ENCODE data around the gene CLIP3. TPM values are rescaled to one million over a fixed set of nuclear protein-coding genes. Genes with fewer than 3 reads are reported as not detected.
"Not testable (repeated sequence)": the region's sequence is repeated elsewhere in the genome, so short reads cannot be mapped to it uniquely, and the experiment has no call there.

The CLIP3 gene
- total and polyA plus RNA-seq, 7 donors = 1.2 to 53.7 (median 22.5) TPM

GRCh38 chr19:35986664-35987570, 45.8 kb downstream of the CLIP3 start:
- H3K36me3 ChIP-seq = no peaks in the 10 kb centered on the region
- H3K27me3 ChIP-seq = peaks cover 11 to 64% (median 27%) of the 10 kb centered on the region in 3 donors
- TF ChIP-seq EP300 (IDR thresholded peaks at IDR 0.05) (no peak), CTCF (IDR thresholded peaks at IDR 0.05) (no peak), POLR2A (IDR thresholded peaks at IDR 0.05) (no peak), POLR2AphosphoS5 (IDR thresholded peaks at IDR 0.05) (no peak)
- peak overlapping the region in 3 of 4 donors; percentile 25 to 38 (median 32) for H3K4me3 ChIP-seq
- DNase-seq = no peak
- peaks cover 0 to 11% (median 9%) of the 10 kb centered on the region in 4 donors for H3K4me1 ChIP-seq
- intact Hi-C loops (cut with DNase I) = no loop called here
- no peaks in the 10 kb centered on the region for H3K9me3 ChIP-seq
- no peak overlapping the region for H3K27ac ChIP-seq
- 8 to 9% methylated on average over 54 of the region's 54 CpGs for WGBS, 2 donors

GRCh38 chr19:35986111-35986510, 46.6 kb downstream of the CLIP3 start:
- 88 to 93% methylated on average over 5 of the region's 5 CpGs for WGBS, 2 donors
- H3K27ac ChIP-seq = no peak overlapping the region
- no peak overlapping the region for H3K4me3 ChIP-seq
- intact Hi-C loops (cut with DNase I) = no loop called here
- H3K36me3 ChIP-seq = no peaks in the 10 kb centered on the region
- TF ChIP-seq POLR2A (IDR thresholded peaks at IDR 0.05) (no peak), EP300 (IDR thresholded peaks at IDR 0.05) (no peak), POLR2AphosphoS5 (IDR thresholded peaks at IDR 0.05) (no peak), CTCF (IDR thresholded peaks at IDR 0.05) (no peak)
- H3K27me3 ChIP-seq = peaks cover 11 to 64% (median 27%) of the 10 kb centered on the region in 3 donors
- no peak for DNase-seq
- no peaks in the 10 kb centered on the region for H3K9me3 ChIP-seq
- H3K4me1 ChIP-seq = peaks cover 0 to 11% (median 9%) of the 10 kb centered on the region in 4 donors

- H3K4me1 ChIP-seq = peaks cover 0 to 11% (median 9%) of the 10 kb centered on the region in 4 donors
- no peaks in the 10 kb centered on the region for H3K9me3 ChIP-seq
- TF ChIP-seq EP300 (IDR thresholded peaks at IDR 0.05) (no peak), CTCF (IDR thresholded peaks at IDR 0.05) (no peak), POLR2A (IDR thresholded peaks at IDR 0.05) (no peak)
- DNase-seq = no peak
- H3K36me3 ChIP-seq = no peaks in the 10 kb centered on the region
- intact Hi-C loops (cut with DNase I) = no loop called here
- H3K27me3 ChIP-seq = peaks cover 11 to 59% (median 33%) of the 10 kb centered on the region in 3 donors
- H3K27ac ChIP-seq = no peak overlapping the region
- 76 to 78% methylated on average over 8 of the region's 8 CpGs for WGBS, 2 donors
- no peak overlapping the region for H3K4me3 ChIP-seq
Observed at GRCh38 chr19:35983177-35983576, 49.5 kb downstream of the CLIP3 start.

- intact Hi-C loops (cut with DNase I); H3K9me3 ChIP-seq; H3K4me1 ChIP-seq; H3K27ac ChIP-seq; DNase-seq; H3K4me3 ChIP-seq; H3K36me3 ChIP-seq: not testable (repeated sequence)
- H3K27me3 ChIP-seq = peaks cover 0 to 45% (median 16%) of the 10 kb centered on the region in 3 donors
- WGBS, 2 donors = 87 to 91% methylated on average over 4 of the region's 4 CpGs
Observed at GRCh38 chr19:35980997-35981396, 51.7 kb downstream of the CLIP3 start.

- no peaks in the 10 kb centered on the region for H3K4me1 ChIP-seq
- H3K27me3 ChIP-seq = peaks cover 0 to 35% (median 6%) of the 10 kb centered on the region in 3 donors
- TF ChIP-seq POLR2A (IDR thresholded peaks at IDR 0.05) (no peak), POLR2AphosphoS5 (IDR thresholded peaks at IDR 0.05) (no peak), EP300 (IDR thresholded peaks at IDR 0.05) (no peak)
- H3K9me3 ChIP-seq = no peaks in the 10 kb centered on the region
- H3K27ac ChIP-seq = no peak overlapping the region
- intact Hi-C loops (cut with DNase I) = no loop called here
- no peak for DNase-seq
- 56 to 67% methylated on average over 20 of the region's 20 CpGs for WGBS, 2 donors
- H3K36me3 ChIP-seq = no peaks in the 10 kb centered on the region
- H3K4me3 ChIP-seq = no peak overlapping the region
Observed at GRCh38 chr19:35978832-35979365, 53.8 kb downstream of the CLIP3 start.

Measured in sigmoid colon (tissue), 7 donors.